ENCODE results near the gene FLOT1. TPM values are rescaled to one million over a fixed set of nuclear protein-coding genes. Genes with fewer than 3 reads are reported as not detected.

Gene FLOT1
- total RNA-seq, 1 donor from 2014 or later, result 20.0 TPM

- H3K4me3 ChIP-seq (ENCODE audit: low read depth, low read length), result no peak overlapping the region
- no peak for TF ChIP-seq CTCF (IDR thresholded peaks at IDR 0.05; ENCODE audit: insufficient read depth, low read length, severe bottlenecking)
- FAIRE-seq (no peak), DNase-seq (ENCODE audit: low read depth) (no peak)
- H3K36me3 ChIP-seq (ENCODE audit: control insufficient read depth, insufficient read depth, low read length), result peaks cover 7% of the 10 kb centered on the region
- no peaks in the 10 kb centered on the region for H3K27me3 ChIP-seq (ENCODE audit: control insufficient read depth, insufficient read depth, low read length)
Observed at GRCh38 chr6:30703011-30703410, 39.5 kb downstream of the FLOT1 start.

- DNase-seq (ENCODE audit: low read depth), result peak; percentile 44
- H3K36me3 ChIP-seq (ENCODE audit: control insufficient read depth, insufficient read depth, low read length), result peaks cover 3% of the 10 kb centered on the region
- no peak for TF ChIP-seq CTCF (IDR thresholded peaks at IDR 0.05; ENCODE audit: insufficient read depth, low read length, severe bottlenecking)
- FAIRE-seq, result no peak
- H3K27me3 ChIP-seq (ENCODE audit: control insufficient read depth, insufficient read depth, low read length), result no peaks in the 10 kb centered on the region
- H3K4me3 ChIP-seq (ENCODE audit: low read depth, low read length), result no peak overlapping the region
Observed at GRCh38 chr6:30700340-30700739, 42.1 kb downstream of the FLOT1 start.

DNA sequence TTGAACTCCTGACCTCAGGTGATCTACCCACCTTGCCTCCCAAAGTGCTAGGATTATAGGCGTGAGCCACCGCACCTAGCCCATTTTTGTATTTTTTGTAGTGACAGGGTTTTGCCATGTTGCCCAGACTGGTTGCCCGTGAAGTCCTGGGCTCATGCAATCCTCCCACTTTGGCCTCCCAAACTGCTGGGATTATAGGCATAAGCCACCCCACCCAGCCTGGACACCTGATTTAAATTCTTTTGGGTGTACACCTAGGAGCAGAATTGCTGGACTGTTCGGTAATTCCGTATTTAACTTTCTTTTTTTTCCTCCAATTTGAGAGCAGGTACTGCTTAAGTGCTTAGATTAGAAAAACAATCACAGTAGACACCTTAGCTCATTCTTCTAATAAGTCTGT lies 46.1 kb downstream of the FLOT1 start:
- TF ChIP-seq CTCF (IDR thresholded peaks at IDR 0.05; ENCODE audit: insufficient read depth, low read length, severe bottlenecking), result no peak
- no peak for FAIRE-seq
- Histone ChIP-seq H3K36me3 (ENCODE audit: control insufficient read depth, insufficient read depth, low read length) (peaks cover 1% of the 10 kb centered on the region), H3K4me3 (ENCODE audit: low read depth, low read length) (no peak overlapping the region), H3K27me3 (ENCODE audit: control insufficient read depth, insufficient read depth, low read length) (no peaks in the 10 kb centered on the region)
- no peak for DNase-seq (ENCODE audit: low read depth)

DNA sequence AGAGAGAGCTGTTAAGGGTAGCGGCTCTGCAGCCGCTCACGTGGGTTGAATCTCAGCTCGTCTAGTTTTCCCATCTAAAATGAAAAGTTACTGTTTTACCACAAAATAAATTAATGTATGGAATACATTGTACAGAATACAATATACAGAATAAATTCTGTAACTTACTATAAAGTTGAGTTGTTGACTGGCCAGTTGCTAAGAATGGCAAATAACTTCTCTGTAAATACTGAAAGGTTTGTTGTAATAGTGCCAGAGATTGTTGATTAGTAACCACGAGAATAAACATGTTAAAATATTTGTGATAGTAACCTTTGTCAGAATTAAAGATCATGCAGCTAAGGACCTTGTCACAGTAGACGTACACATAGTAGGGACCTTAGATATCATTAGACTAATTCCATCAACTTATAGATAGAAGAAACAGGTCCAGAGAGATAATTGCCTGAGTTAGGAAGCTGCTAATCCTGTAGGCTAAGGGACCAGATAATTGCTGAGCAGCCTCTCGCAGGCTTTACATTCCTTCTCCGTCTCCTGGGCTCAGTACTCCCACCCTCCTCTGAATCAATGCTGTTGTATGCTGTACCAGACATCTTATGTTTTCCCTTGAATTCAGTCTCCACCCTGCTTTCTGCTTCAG lies 51.2 kb downstream of the FLOT1 start:
- no peaks in the 10 kb centered on the region for H3K27me3 ChIP-seq (ENCODE audit: control insufficient read depth, insufficient read depth, low read length)
- peaks cover 2% of the 10 kb centered on the region for H3K36me3 ChIP-seq (ENCODE audit: control insufficient read depth, insufficient read depth, low read length)
- DNase-seq (ENCODE audit: low read depth) (no peak), FAIRE-seq (no peak)
- no peak for TF ChIP-seq CTCF (IDR thresholded peaks at IDR 0.05; ENCODE audit: insufficient read depth, low read length, severe bottlenecking)
- H3K4me3 ChIP-seq (ENCODE audit: low read depth, low read length), result peak overlapping the region; percentile 68

DNA sequence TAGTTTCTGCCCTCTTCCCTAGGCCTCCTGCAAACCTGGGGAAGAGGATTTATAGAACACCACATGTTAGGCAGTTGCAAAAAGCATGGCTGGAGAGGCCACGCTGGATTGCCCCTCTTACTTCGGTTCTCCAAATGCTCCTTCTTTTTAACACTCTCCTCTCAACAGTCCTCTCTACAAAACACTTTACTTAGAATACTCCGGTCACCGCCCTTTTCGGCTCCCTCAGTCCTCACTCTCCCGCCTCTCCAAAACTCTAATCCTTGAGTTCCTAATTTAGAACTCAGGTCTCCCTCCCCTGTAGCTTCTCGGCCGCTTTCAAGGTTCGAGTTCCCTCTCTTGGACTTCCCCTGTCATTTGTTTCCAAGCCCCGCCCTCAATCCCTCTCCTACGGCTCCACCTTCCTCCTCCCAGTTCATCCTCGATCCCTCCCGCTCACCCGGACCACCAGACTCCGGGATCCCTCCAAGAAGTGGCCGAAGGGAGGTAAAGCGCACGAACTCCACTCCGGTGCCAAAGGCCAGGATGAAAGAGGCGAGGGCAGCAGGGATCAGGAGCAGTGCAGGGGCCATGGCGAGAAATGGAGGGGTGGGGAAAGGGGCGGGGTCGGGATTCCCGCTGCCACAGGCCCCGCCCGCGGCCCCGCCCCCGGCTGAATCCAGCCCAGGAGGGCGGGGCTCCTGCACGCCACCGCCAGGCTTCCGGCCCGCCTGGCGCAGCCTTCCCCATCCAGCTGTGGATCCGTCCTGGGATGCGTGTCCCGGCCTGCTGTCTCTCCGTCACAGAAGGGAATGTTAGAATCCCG lies 51.9 kb downstream of the FLOT1 start, which contains the start of gene NRM:
Gene NRM (minus strand): TSS at position 582 of the 805 bp plus-strand sequence. CDS start 10 bp downstream, at position 572.
- H3K4me3 ChIP-seq (ENCODE audit: low read depth, low read length), result peak within 1 kb of the TSS; percentile 68
- DNase-seq (ENCODE audit: low read depth) (peak; percentile 86), FAIRE-seq (no peak)
- TF ChIP-seq CTCF (IDR thresholded peaks at IDR 0.05; ENCODE audit: insufficient read depth, low read length, severe bottlenecking), result no peak
- H3K27me3 ChIP-seq (ENCODE audit: control insufficient read depth, insufficient read depth, low read length), result no peaks in the 10 kb centered on the region
- peaks cover 2% of the 10 kb centered on the region for H3K36me3 ChIP-seq (ENCODE audit: control insufficient read depth, insufficient read depth, low read length)

Data from bronchial epithelial cell (primary cell).